Activated CD4-positive, alpha-beta memory T cell treated with anti-CD3 and anti-CD28 coated beads, Interleukin-2, amount 10 ng/mL, durations not matched to agents 7 days and 5 days (primary cell): ENCODE results near the gene LAMA2. TPM values are rescaled to one million over a fixed set of nuclear protein-coding genes. Genes with fewer than 3 reads are reported as not detected.

Experiments
- CTCF ChIA-PET: fragments of 350-600 bp; sonication (Branson Sonifier 250); formaldehyde crosslinking; loops from one replicate; lab custom pipeline; 2021; ENCODE audit warnings: antibody characterized with exemption, inconsistent platforms; lab: Charles Lee
- POLR2A ChIA-PET: fragments of 350-600 bp; sonication (Branson Sonifier 250); formaldehyde crosslinking; loops from one replicate; lab custom pipeline; 2021; ENCODE audit warnings: antibody characterized with exemption; lab: Charles Lee
- DNase-seq: peaks from one replicate; pipeline ENCODE4 v3.0.0-alpha.2; 2020
- H3K27ac Mint-ChIP-seq: one replicate; pipeline ENCODE4 v1.8.0; 2021; ENCODE audit warnings: mild to moderate bottlenecking, mixed read lengths
- H3K27me3 Mint-ChIP-seq: one replicate; pipeline ENCODE4 v1.8.0; 2021; ENCODE audit warnings: mixed read lengths
- H3K36me3 Mint-ChIP-seq: one replicate; pipeline ENCODE4 v1.8.0; 2021; ENCODE audit warnings: low read depth, mixed read lengths
- H3K4me1 Mint-ChIP-seq: one replicate; pipeline ENCODE4 v1.8.0; 2021; ENCODE audit warnings: mixed read lengths
- H3K4me3 Mint-ChIP-seq: one replicate; pipeline ENCODE4 v1.8.0; 2021; ENCODE audit warnings: mild to moderate bottlenecking, mixed read lengths
- H3K9me3 Mint-ChIP-seq: one replicate; pipeline ENCODE4 v1.8.0; 2021; ENCODE audit warnings: mixed read lengths
- total RNA-seq, 2 experiments: library from RNA; stranded (reverse); gene quantifications; one replicate each; pipeline ENCODE4 v1.2.3, GENCODE V29; 2021

LAMA2 gene
- total RNA-seq, 2 experiments from 2014 or later, result 0.15 to 0.53 TPM

GRCh38 chr6:129342243-129342642 lies 459.3 kb downstream of the LAMA2 start:
- POLR2A ChIA-PET, result no interaction called here
- CTCF ChIA-PET, result no interaction called here
- no peak for DNase-seq
- Mint-ChIP-seq H3K4me3 (no peak overlapping the region), H3K4me1 (no peaks in the 10 kb centered on the region), H3K36me3 (no peaks in the 10 kb centered on the region), H3K9me3 (no peaks in the 10 kb centered on the region), H3K27me3 (no peaks in the 10 kb centered on the region), H3K27ac (no peak overlapping the region)

- DNase-seq, result no peak
- no peaks in the 10 kb centered on the region for H3K27me3 Mint-ChIP-seq
- ChIA-PET POLR2A (no interaction called here), CTCF (no interaction called here)
- H3K27ac Mint-ChIP-seq, result no peak overlapping the region
- H3K4me1 Mint-ChIP-seq, result no peaks in the 10 kb centered on the region
- no peaks in the 10 kb centered on the region for H3K36me3 Mint-ChIP-seq
- no peak overlapping the region for H3K4me3 Mint-ChIP-seq
- H3K9me3 Mint-ChIP-seq, result no peaks in the 10 kb centered on the region
These were observed 459.9 kb downstream of the LAMA2 start for GRCh38 chr6:129342796-129343195.

GRCh38 chr6:129344379-129344778 lies 461.4 kb downstream of the LAMA2 start:
- DNase-seq, result no peak
- ChIA-PET POLR2A (no interaction called here), CTCF (no interaction called here)
- H3K27me3 Mint-ChIP-seq, result no peaks in the 10 kb centered on the region
- no peak overlapping the region for H3K27ac Mint-ChIP-seq
- no peaks in the 10 kb centered on the region for H3K9me3 Mint-ChIP-seq
- H3K4me1 Mint-ChIP-seq, result no peaks in the 10 kb centered on the region
- no peaks in the 10 kb centered on the region for H3K36me3 Mint-ChIP-seq
- no peak overlapping the region for H3K4me3 Mint-ChIP-seq

GRCh38 chr6:129345890-129346289 lies 463.0 kb downstream of the LAMA2 start:
- no peaks in the 10 kb centered on the region for H3K4me1 Mint-ChIP-seq
- no peaks in the 10 kb centered on the region for H3K9me3 Mint-ChIP-seq
- H3K27ac Mint-ChIP-seq, result no peak overlapping the region
- no peaks in the 10 kb centered on the region for H3K36me3 Mint-ChIP-seq
- DNase-seq, result no peak
- no peaks in the 10 kb centered on the region for H3K27me3 Mint-ChIP-seq
- ChIA-PET POLR2A (no interaction called here), CTCF (no interaction called here)
- H3K4me3 Mint-ChIP-seq, result no peak overlapping the region

GRCh38 chr6:129346964-129347363 lies 464.0 kb downstream of the LAMA2 start:
- Mint-ChIP-seq H3K4me3 (no peak overlapping the region), H3K9me3 (no peaks in the 10 kb centered on the region), H3K27ac (no peak overlapping the region), H3K27me3 (no peaks in the 10 kb centered on the region), H3K36me3 (no peaks in the 10 kb centered on the region), H3K4me1 (no peaks in the 10 kb centered on the region)
- CTCF ChIA-PET, result no interaction called here
- DNase-seq, result no peak
- POLR2A ChIA-PET, result no interaction called here

GRCh38 chr6:129350278-129350677 lies 467.3 kb downstream of the LAMA2 start:
- POLR2A ChIA-PET, result no interaction called here
- no peaks in the 10 kb centered on the region for H3K36me3 Mint-ChIP-seq
- H3K27ac Mint-ChIP-seq, result no peak overlapping the region
- no peak overlapping the region for H3K4me3 Mint-ChIP-seq
- no peak for DNase-seq
- no peaks in the 10 kb centered on the region for H3K4me1 Mint-ChIP-seq
- no peaks in the 10 kb centered on the region for H3K27me3 Mint-ChIP-seq
- CTCF ChIA-PET, result interaction anchor here (1.7 kb wide), 1 partner anchor 20 kb away, joined by 5 read pairs; no protein-coding TSS in a partner anchor
- H3K9me3 Mint-ChIP-seq, result no peaks in the 10 kb centered on the region

GRCh38 chr6:129351807-129352206 lies 468.9 kb downstream of the LAMA2 start:
- POLR2A ChIA-PET, result no interaction called here
- no peaks in the 10 kb centered on the region for H3K27me3 Mint-ChIP-seq
- CTCF ChIA-PET, result interaction anchor here (1.7 kb wide), 1 partner anchor 19 kb away, joined by 5 read pairs; no protein-coding TSS in a partner anchor
- H3K4me1 Mint-ChIP-seq, result no peaks in the 10 kb centered on the region
- DNase-seq, result no peak
- no peaks in the 10 kb centered on the region for H3K9me3 Mint-ChIP-seq
- no peaks in the 10 kb centered on the region for H3K36me3 Mint-ChIP-seq
- no peak overlapping the region for H3K4me3 Mint-ChIP-seq
- H3K27ac Mint-ChIP-seq, result no peak overlapping the region

- DNase-seq, result no peak
- Mint-ChIP-seq H3K27me3 (no peaks in the 10 kb centered on the region), H3K9me3 (no peaks in the 10 kb centered on the region), H3K4me3 (no peak overlapping the region), H3K36me3 (no peaks in the 10 kb centered on the region), H3K27ac (no peak overlapping the region), H3K4me1 (no peaks in the 10 kb centered on the region)
- CTCF ChIA-PET, result no interaction called here
- POLR2A ChIA-PET, result no interaction called here
These were observed 470.1 kb downstream of the LAMA2 start for GRCh38 chr6:129353067-129353466.

GRCh38 chr6:129356129-129356528 lies 473.2 kb downstream of the LAMA2 start:
- ChIA-PET POLR2A (no interaction called here), CTCF (no interaction called here)
- no peak for DNase-seq
- Mint-ChIP-seq H3K27ac (no peak overlapping the region), H3K9me3 (no peaks in the 10 kb centered on the region), H3K4me1 (no peaks in the 10 kb centered on the region), H3K27me3 (no peaks in the 10 kb centered on the region), H3K4me3 (no peak overlapping the region), H3K36me3 (no peaks in the 10 kb centered on the region)

- CTCF ChIA-PET, result interaction anchor here (1.6 kb wide), 1 partner anchor 10 kb away, joined by 6 read pairs; no protein-coding TSS in a partner anchor
- POLR2A ChIA-PET, result no interaction called here
- no peaks in the 10 kb centered on the region for H3K9me3 Mint-ChIP-seq
- no peak for DNase-seq
- H3K4me1 Mint-ChIP-seq, result no peaks in the 10 kb centered on the region
- H3K27ac Mint-ChIP-seq, result no peak overlapping the region
- no peak overlapping the region for H3K4me3 Mint-ChIP-seq
- H3K36me3 Mint-ChIP-seq, result no peaks in the 10 kb centered on the region
- no peaks in the 10 kb centered on the region for H3K27me3 Mint-ChIP-seq
These were observed 477.1 kb downstream of the LAMA2 start for GRCh38 chr6:129359811-129360681.

GRCh38 chr6:129360682-129360955 lies 477.7 kb downstream of the LAMA2 start:
- Mint-ChIP-seq H3K4me1 (no peaks in the 10 kb centered on the region), H3K9me3 (no peaks in the 10 kb centered on the region), H3K27ac (no peak overlapping the region), H3K4me3 (no peak overlapping the region), H3K27me3 (no peaks in the 10 kb centered on the region), H3K36me3 (no peaks in the 10 kb centered on the region)
- CTCF ChIA-PET, result interaction anchor here (1.6 kb wide), 1 partner anchor 10 kb away, joined by 6 read pairs; no protein-coding TSS in a partner anchor
- POLR2A ChIA-PET, result no interaction called here
- no peak for DNase-seq

GRCh38 chr6:129364037-129364436 lies 481.1 kb downstream of the LAMA2 start:
- Mint-ChIP-seq H3K4me1 (peaks cover 4% of the 10 kb centered on the region), H3K27me3 (no peaks in the 10 kb centered on the region), H3K27ac (no peak overlapping the region), H3K4me3 (no peak overlapping the region), H3K9me3 (no peaks in the 10 kb centered on the region), H3K36me3 (no peaks in the 10 kb centered on the region)
- ChIA-PET POLR2A (no interaction called here), CTCF (interaction anchor here (1.0 kb wide), 1 partner anchor 53 kb away, joined by 3 read pairs; no protein-coding TSS in a partner anchor)
- no peak for DNase-seq

- peaks cover 11% of the 10 kb centered on the region for H3K4me1 Mint-ChIP-seq
- no peak overlapping the region for H3K27ac Mint-ChIP-seq
- DNase-seq, result no peak
- H3K4me3 Mint-ChIP-seq, result no peak overlapping the region
- CTCF ChIA-PET, result no interaction called here
- POLR2A ChIA-PET, result no interaction called here
- H3K9me3 Mint-ChIP-seq, result no peaks in the 10 kb centered on the region
- H3K27me3 Mint-ChIP-seq, result no peaks in the 10 kb centered on the region
- no peaks in the 10 kb centered on the region for H3K36me3 Mint-ChIP-seq
These were observed 481.8 kb downstream of the LAMA2 start for GRCh38 chr6:129364767-129365166.

- H3K36me3 Mint-ChIP-seq, result no peaks in the 10 kb centered on the region
- no peak overlapping the region for H3K27ac Mint-ChIP-seq
- no peaks in the 10 kb centered on the region for H3K27me3 Mint-ChIP-seq
- no peaks in the 10 kb centered on the region for H3K9me3 Mint-ChIP-seq
- DNase-seq, result no peak
- ChIA-PET POLR2A (no interaction called here), CTCF (no interaction called here)
- peaks cover 14% of the 10 kb centered on the region for H3K4me1 Mint-ChIP-seq
- H3K4me3 Mint-ChIP-seq, result no peak overlapping the region
These were observed 485.1 kb downstream of the LAMA2 start for GRCh38 chr6:129368076-129368475.
